Transverse colon (tissue), 4 donors: ENCODE results near the gene CDK5. TPM values are rescaled to one million over a fixed set of nuclear protein-coding genes. Genes with fewer than 3 reads are reported as not detected.

Source experiments
- DNase-seq: peaks from one replicate; pipeline ENCODE4 v3.0.0-alpha.2; 2019
- H3K27ac ChIP-seq, 4 donors: fragments of 200-600 bp; sonication (generic); 2 replicates each; pipeline ENCODE4 v1.5.1; 2016 to 2018; ENCODE audit warnings: inconsistent platforms in 4 of 4
- H3K27me3 ChIP-seq: fragments of 200-600 bp; sonication (generic); 2 replicates; pipeline ENCODE4 v1.5.1; 2017; ENCODE audit warnings: inconsistent platforms
- H3K36me3 ChIP-seq, 4 donors: fragments of 200-600 bp; sonication (generic); 2 replicates each; pipeline ENCODE4 v1.5.1; 2017 to 2019; ENCODE audit warnings: inconsistent platforms in 4 of 4
- H3K4me1 ChIP-seq, 4 donors: fragments of 200-600 bp; sonication (generic); 2 replicates each; pipeline ENCODE4 v1.5.1; 2017 to 2020; ENCODE audit warnings: inconsistent platforms in 4 of 4
- H3K4me3 ChIP-seq, 4 donors: fragments of 200-600 bp; sonication (generic); 1 replicate in 1 of 4; 2 replicates in 3 of 4; pipeline versions ENCODE4 v1.5.1 to v1.6.1; 2017 to 2019; ENCODE audit warnings: inconsistent platforms in 4 of 4
- H3K9me3 ChIP-seq, 2 donors: fragments of 200-600 bp; sonication (generic); 2 replicates each; pipeline ENCODE4 v1.5.1; 2017 to 2019; ENCODE audit warnings: inconsistent platforms in 2 of 2
- CTCF ChIP-seq, 5 experiments: fragments of 200-600 bp in 3 of 5; fragments of 450-650 bp in 2 of 5; sonication (generic) in 3 of 5; IDR thresholded peaks; 1 replicate in 2 of 5; 2 replicates in 3 of 5; pipeline ENCODE4 v1.5.1; 2016 to 2017; ENCODE audit warnings: antibody characterized with exemption in 5 of 5, inconsistent platforms in 3 of 5, mild to moderate bottlenecking in 2 of 5, moderate library complexity in 1 of 5
- EP300 ChIP-seq: sonication (generic); formaldehyde crosslinking; IDR thresholded peaks from one replicate; pipeline ENCODE4 v1.6.1; 2017; ENCODE audit warnings: antibody characterized with exemption, low read depth
- POLR2A ChIP-seq: fragments of 450-650 bp; IDR thresholded peaks from one replicate; pipeline ENCODE4 v1.6.1; 2016; ENCODE audit warnings: antibody characterized with exemption, mild to moderate bottlenecking, moderate library complexity
- POLR2AphosphoS5 ChIP-seq, 3 donors: sonication (generic); formaldehyde crosslinking; IDR thresholded peaks; one replicate each; pipeline ENCODE4 v1.6.1; 2016; ENCODE audit warnings: antibody characterized with exemption in 3 of 3
- WGBS, 2 donors: methylation state at CpG; one replicate each; pipeline ENCODE4 v1.1.5; 2018; ENCODE audit warnings: low coverage in 1 of 2; 5-methylcytosine and 5-hydroxymethylcytosine counted together
- in situ Hi-C, 4 donors: fragments of 200-750 bp; cut with MboI; loops; one replicate each; pipeline versions ENCODE4 v1.15.0 to v1.15.1; 2017; ENCODE audit warnings: low sequenced_read_pairs in 3 of 4, low pct_ligation_motif_present in 1 of 4, low pct_unique_long_range_greater_than_20kb in 1 of 4
- intact Hi-C: fragments of 100-400 bp; cut with DNase I; formaldehyde crosslinking; loops from one replicate; pipeline ENCODE4 v1.15.1; 2023; ENCODE audit warnings: low total_unique reads
- total RNA-seq, 4 donors: library from RNA; depleted of rRNA; stranded (reverse); fragments of >200 nt; gene quantifications; one replicate each; pipeline ENCODE4 v1.1.0, GENCODE V29; 2016

The CDK5 gene
- total RNA-seq, 4 donors from 2014 or later: 1.1 to 33.8 (median 10.7) TPM

- Histone ChIP-seq H3K4me3 (peak overlapping the region; percentile 62 to 75 (median 72)), H3K27ac (peak overlapping the region; percentile 86 to 92 (median 92)), H3K27me3 (no peaks in the 10 kb centered on the region), H3K4me1 (peaks cover 27 to 57% (median 45%) of the 10 kb centered on the region in 4 donors), H3K36me3 (no peaks in the 10 kb centered on the region), H3K9me3 (no peaks in the 10 kb centered on the region)
- in situ Hi-C loops (no loop called here), intact Hi-C loops (no loop called here)
- TF ChIP-seq EP300: no peak
- no peak for TF ChIP-seq CTCF (IDR thresholded peaks at IDR 0.05)
- no peak for TF ChIP-seq POLR2A
- no peak for TF ChIP-seq POLR2AphosphoS5 (IDR thresholded peaks at IDR 0.05)
- DNase-seq: no peak
- WGBS, 2 donors: 49% methylated on average over 3 to 16 of the region's 16 CpGs
Observed at GRCh38 chr7:151088019-151088855, 30.5 kb upstream of the CDK5 start.

GRCh38 chr7:151087245-151088018 lies 29.7 kb upstream of the CDK5 start:
- in situ Hi-C loops: no loop called here
- WGBS, 2 donors: 0% methylated on average over 59 of the region's 70 CpGs; no CpG with 5 or more reads in 1 of the 2 donors

GRCh38 chr7:151086802-151087244 lies 29.1 kb upstream of the CDK5 start:
- intact Hi-C loops: no loop called here
- H3K4me1 ChIP-seq: peaks cover 36 to 65% (median 55%) of the 10 kb centered on the region in 4 donors
- peak overlapping the region; percentile 62 to 75 (median 72) for H3K4me3 ChIP-seq
- WGBS, 2 donors: 1% methylated on average over 47 of the region's 56 CpGs; no CpG with 5 or more reads in 1 of the 2 donors
- TF ChIP-seq POLR2AphosphoS5 (IDR thresholded peaks at IDR 0.05) (no peak), EP300 (no peak), CTCF (IDR thresholded peaks at IDR 0.05) (no peak), POLR2A (no peak)
- H3K27ac ChIP-seq: peak overlapping the region; percentile 86 to 92 (median 92)
- in situ Hi-C loops: no loop called here
- peak; percentile 35 for DNase-seq
- H3K9me3 ChIP-seq: no peaks in the 10 kb centered on the region
- no peaks in the 10 kb centered on the region for H3K27me3 ChIP-seq
- H3K36me3 ChIP-seq: no peaks in the 10 kb centered on the region

More at GRCh38 chr7:151087245-151088018, 29.7 kb upstream of the CDK5 start:
- Histone ChIP-seq H3K27ac (peak overlapping the region; percentile 86 to 92 (median 92)), H3K4me3 (peak overlapping the region; percentile 62 to 75 (median 72)), H3K4me1 (peaks cover 30 to 61% (median 49%) of the 10 kb centered on the region in 4 donors), H3K27me3 (no peaks in the 10 kb centered on the region), H3K36me3 (no peaks in the 10 kb centered on the region), H3K9me3 (no peaks in the 10 kb centered on the region)
- TF ChIP-seq POLR2A (no peak), POLR2AphosphoS5 (IDR thresholded peaks at IDR 0.05) (peak in 2 of 3 donors; percentile 26 to 47), EP300 (no peak), CTCF (IDR thresholded peaks at IDR 0.05) (peak in 4 of 5 experiments; percentile 4 to 42 (median 25))
- intact Hi-C loops: no loop called here
- peak; percentile 74 for DNase-seq
